ENCODE results near the gene TMEM164. TPM values are rescaled to one million over a fixed set of nuclear protein-coding genes. Genes with fewer than 3 reads are reported as not detected.

The TMEM164 gene
- total RNA-seq, 1 experiment from 2014 or later, result 32.6 TPM

GRCh38 chrX:110173192-110174175 is 170.6 kb downstream of the TMEM164 start:
- intact Hi-C loops (cut with micrococcal nuclease; ENCODE audit: unreplicated experiment), result no loop called here
- CTCF ChIA-PET, result no interaction called here
- no peak overlapping the region for H3K4me3 Mint-ChIP-seq (ENCODE audit: low read depth, unreplicated experiment)
- peaks cover 18% of the 10 kb centered on the region for H3K4me1 Mint-ChIP-seq (ENCODE audit: low read depth, unreplicated experiment)
- no peaks in the 10 kb centered on the region for H3K9me3 Mint-ChIP-seq (ENCODE audit: low read depth, unreplicated experiment)
- H3K27ac Mint-ChIP-seq (ENCODE audit: unreplicated experiment), result no peak overlapping the region
- H3K27me3 Mint-ChIP-seq (ENCODE audit: unreplicated experiment), result no peaks in the 10 kb centered on the region
- H3K36me3 Mint-ChIP-seq (ENCODE audit: insufficient read depth, unreplicated experiment), result peaks cover 10% of the 10 kb centered on the region
- no peak for TF ChIP-seq CTCF (IDR thresholded peaks at IDR 0.05; ENCODE audit: unreplicated experiment)
- DNase-seq, result no peak
- no TSS peak for BruUV-seq (replicated peaks)

- Mint-ChIP-seq H3K27ac (ENCODE audit: unreplicated experiment) (no peak overlapping the region), H3K4me3 (ENCODE audit: low read depth, unreplicated experiment) (no peak overlapping the region), H3K27me3 (ENCODE audit: unreplicated experiment) (no peaks in the 10 kb centered on the region), H3K4me1 (ENCODE audit: low read depth, unreplicated experiment) (peaks cover 33% of the 10 kb centered on the region), H3K36me3 (ENCODE audit: insufficient read depth, unreplicated experiment) (peaks cover 8% of the 10 kb centered on the region), H3K9me3 (ENCODE audit: low read depth, unreplicated experiment) (no peaks in the 10 kb centered on the region)
- no TSS peak for BruUV-seq (replicated peaks)
- DNase-seq, result no peak
- CTCF ChIA-PET, result no interaction called here
- no peak for TF ChIP-seq CTCF (IDR thresholded peaks at IDR 0.05; ENCODE audit: unreplicated experiment)
- intact Hi-C loops (cut with micrococcal nuclease; ENCODE audit: unreplicated experiment), result no loop called here
Measured at GRCh38 chrX:110175146-110175545, 172.2 kb downstream of the TMEM164 start.

GRCh38 chrX:110175696-110176095 is 172.8 kb downstream of the TMEM164 start:
- no peaks in the 10 kb centered on the region for H3K27me3 Mint-ChIP-seq (ENCODE audit: unreplicated experiment)
- TF ChIP-seq CTCF (IDR thresholded peaks at IDR 0.05; ENCODE audit: unreplicated experiment), result no peak
- no peak for DNase-seq
- H3K4me1 Mint-ChIP-seq (ENCODE audit: low read depth, unreplicated experiment), result peaks cover 37% of the 10 kb centered on the region
- CTCF ChIA-PET, result no interaction called here
- H3K27ac Mint-ChIP-seq (ENCODE audit: unreplicated experiment), result no peak overlapping the region
- no peaks in the 10 kb centered on the region for H3K9me3 Mint-ChIP-seq (ENCODE audit: low read depth, unreplicated experiment)
- intact Hi-C loops (cut with micrococcal nuclease; ENCODE audit: unreplicated experiment), result no loop called here
- BruUV-seq (replicated peaks), result no TSS peak
- peaks cover 8% of the 10 kb centered on the region for H3K36me3 Mint-ChIP-seq (ENCODE audit: insufficient read depth, unreplicated experiment)
- no peak overlapping the region for H3K4me3 Mint-ChIP-seq (ENCODE audit: low read depth, unreplicated experiment)

DNA sequence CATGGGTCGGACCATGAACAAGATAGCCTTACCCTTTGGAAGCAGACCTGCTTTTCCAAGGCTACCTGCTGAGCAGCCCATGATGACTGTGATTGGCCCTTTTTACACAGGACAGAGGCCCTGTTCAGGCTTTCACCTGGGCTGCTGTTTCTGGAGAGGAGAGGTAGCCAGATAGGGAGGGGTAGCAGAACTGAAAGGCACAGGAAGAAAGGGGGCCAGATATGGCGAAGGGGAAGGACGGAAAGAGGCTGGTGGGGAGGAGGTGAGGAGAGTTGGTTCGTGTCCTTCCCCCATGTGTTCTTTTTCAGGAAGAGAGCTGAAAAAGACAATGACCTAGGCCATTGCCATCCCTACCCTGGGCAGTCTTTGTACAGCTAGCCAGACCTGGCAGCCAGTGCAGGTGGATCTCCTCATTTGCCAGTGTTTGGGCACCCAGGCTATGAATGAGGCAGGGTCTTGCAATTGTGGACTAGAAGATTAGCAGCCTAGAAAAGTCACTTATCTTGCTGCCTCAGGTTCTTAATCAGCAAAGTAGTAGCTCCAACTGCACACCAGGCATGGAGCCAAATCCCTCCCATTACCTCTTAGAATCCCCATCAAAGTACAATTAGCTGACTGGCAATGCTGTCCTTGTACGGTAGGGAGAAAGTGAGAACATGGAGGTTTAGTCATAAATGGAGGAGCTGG is 175.4 kb downstream of the TMEM164 start:
- Mint-ChIP-seq H3K27me3 (ENCODE audit: unreplicated experiment) (no peaks in the 10 kb centered on the region), H3K4me3 (ENCODE audit: low read depth, unreplicated experiment) (no peak overlapping the region), H3K27ac (ENCODE audit: unreplicated experiment) (no peak overlapping the region), H3K9me3 (ENCODE audit: low read depth, unreplicated experiment) (no peaks in the 10 kb centered on the region), H3K4me1 (ENCODE audit: low read depth, unreplicated experiment) (peaks cover 47% of the 10 kb centered on the region), H3K36me3 (ENCODE audit: insufficient read depth, unreplicated experiment) (no peaks in the 10 kb centered on the region)
- CTCF ChIA-PET, result no interaction called here
- intact Hi-C loops (cut with micrococcal nuclease; ENCODE audit: unreplicated experiment), result no loop called here
- no peak for DNase-seq
- no peak for TF ChIP-seq CTCF (IDR thresholded peaks at IDR 0.05; ENCODE audit: unreplicated experiment)
- no TSS peak for BruUV-seq (replicated peaks)
